Panc1 (cell line): ENCODE data around the gene IRX5. TPM values are rescaled to one million over a fixed set of nuclear protein-coding genes. Genes with fewer than 3 reads are reported as not detected.

ENCODE experiments used
- ATAC-seq: fragments of 200-7000 bp; cut with Tn5 transposase; 2 replicates; pipeline ENCODE4 v1.9.1; 2020; ENCODE audit warnings: mild to moderate bottlenecking, moderate library complexity
- BruUV-seq: library from RNA; stranded (reverse); fragments of 400-500 nt; replicated peaks from 2 replicates; lab custom pipeline; 2021; lab: Mats Ljungman, UMichigan
- CTCF ChIA-PET: fragments of 300-600 bp; sonication (Branson Sonifier 250); formaldehyde crosslinking; loops from one replicate; lab custom pipeline; 2022; ENCODE audit warnings: antibody characterized with exemption; lab: Charles Lee
- POLR2A ChIA-PET: fragments of 300-600 bp; sonication (Branson Sonifier 250); formaldehyde crosslinking; loops from one replicate; lab custom pipeline; 2022; ENCODE audit warnings: antibody characterized with exemption; lab: Charles Lee
- DNase-seq: peaks from one replicate; pipeline ENCODE4 v3.0.0-alpha.2; 2010; ENCODE audit warnings: low read depth, low spot score
- H3K27ac ChIP-seq: 2 replicates; pipeline ENCODE4 v1.5.1; 2011; ENCODE audit warnings: mild to moderate bottlenecking, low read length, inconsistent platforms
- H3K27me3 ChIP-seq: fragments of 200-500 bp; sonication (Bioruptor generic); 2 replicates; pipeline ENCODE4 v1.6.0; 2014; ENCODE audit warnings: low read length, inconsistent platforms; ENCODE audit not compliant: control insufficient read depth, insufficient read depth
- H3K36me3 ChIP-seq: fragments of 200-500 bp; sonication (Bioruptor generic); 2 replicates; pipeline ENCODE4 v1.5.1; 2014; ENCODE audit warnings: inconsistent platforms, mild to moderate bottlenecking, low read length, moderate library complexity; ENCODE audit not compliant: control insufficient read depth, insufficient read depth
- H3K4me1 ChIP-seq: 2 replicates; pipeline ENCODE4 v1.5.1; 2011; ENCODE audit warnings: inconsistent platforms, mild to moderate bottlenecking, low read length, moderate library complexity; ENCODE audit not compliant: control insufficient read depth, insufficient read depth
- H3K4me3 ChIP-seq, 2 experiments: 2 replicates each; pipeline ENCODE4 v1.5.1; 2011 to 2012; ENCODE audit warnings: low read depth in 2 of 2, low read length in 2 of 2, mild to moderate bottlenecking in 2 of 2, inconsistent platforms in 1 of 2, moderate library complexity in 1 of 2
- H3K9me3 ChIP-seq: fragments of 200-500 bp; sonication (Bioruptor generic); 2 replicates; pipeline ENCODE4 v1.5.1; 2014; ENCODE audit warnings: low read depth, mild to moderate bottlenecking, inconsistent platforms, low read length, moderate library complexity; ENCODE audit not compliant: control insufficient read depth, insufficient read depth
- CTCF ChIP-seq: fragments of 450-650 bp; IDR thresholded peaks from 2 replicates; pipeline ENCODE4 v1.5.1; 2017; ENCODE audit warnings: mild to moderate bottlenecking
- POLR2AphosphoS5 ChIP-seq: IDR thresholded peaks from 2 replicates; pipeline ENCODE4 v1.6.1; 2012; ENCODE audit warnings: mild to moderate bottlenecking, low read depth, low read length, moderate library complexity
- REST ChIP-seq, 2 experiments: IDR thresholded peaks; 2 replicates each; pipeline ENCODE4 v1.6.1; 2011 to 2012; ENCODE audit warnings: low read depth in 2 of 2, control low read depth in 1 of 2, low read length in 1 of 2, mild to moderate bottlenecking in 1 of 2, moderate library complexity in 1 of 2; ENCODE audit not compliant: insufficient read depth in 1 of 2
- SIN3A ChIP-seq: IDR thresholded peaks from 2 replicates; pipeline ENCODE4 v1.6.1; 2012; ENCODE audit warnings: low read depth, mild to moderate bottlenecking, low read length, moderate library complexity, borderline replicate concordance; ENCODE audit not compliant: insufficient read depth
- TCF7L2 ChIP-seq: IDR thresholded peaks from 2 replicates; pipeline ENCODE4 v1.6.1; 2011; ENCODE audit warnings: mild to moderate bottlenecking, low read depth, low read length, inconsistent platforms
- in situ Hi-C: cut with HindIII; loops from 2 replicates; pipeline ENCODE4 v1.10.0; 2016; ENCODE audit warnings: low sequenced_read_pairs, low pct_unique_long_range_greater_than_20kb
- intact Hi-C: fragments of 100-400 bp; cut with micrococcal nuclease; formaldehyde crosslinking; loops from one replicate; pipeline ENCODE4 v1.10.0; 2022; ENCODE audit not compliant: unreplicated experiment
- total RNA-seq: library from RNA; stranded (reverse); gene quantifications from one replicate; pipeline ENCODE4 v1.2.1, GENCODE V29; 2021; ENCODE audit not compliant: unreplicated experiment

Gene IRX5
- total RNA-seq, 1 experiment from 2014 or later, result 2.7 TPM

GRCh38 chr16:54903047-54903446, 27.6 kb upstream of the IRX5 start:
- ATAC-seq, result no peak
- Histone ChIP-seq H3K36me3 (no peaks in the 10 kb centered on the region), H3K9me3 (no peaks in the 10 kb centered on the region), H3K4me3 (no peak overlapping the region), H3K27ac (no peak overlapping the region), H3K27me3 (no peaks in the 10 kb centered on the region), H3K4me1 (no peaks in the 10 kb centered on the region)
- no peak for TF ChIP-seq REST (IDR thresholded peaks at IDR 0.05; ENCODE audit: insufficient read depth in 1 of 2, low read depth in 2 of 2, low read length in 1 of 2)
- no peak for TF ChIP-seq POLR2AphosphoS5
- TF ChIP-seq CTCF, result no peak
- TF ChIP-seq TCF7L2, result no peak
- no peak for TF ChIP-seq SIN3A
- ChIA-PET CTCF (no interaction called here), POLR2A (no interaction called here)
- no TSS peak for BruUV-seq
- intact Hi-C loops, result no loop called here
- in situ Hi-C loops, result no loop called here
- no peak for DNase-seq

- TF ChIP-seq REST (IDR thresholded peaks at IDR 0.05; ENCODE audit: insufficient read depth in 1 of 2, low read depth in 2 of 2, low read length in 1 of 2), result no peak
- no peak for TF ChIP-seq CTCF
- TF ChIP-seq TCF7L2, result no peak
- TF ChIP-seq SIN3A, result no peak
- no peak for TF ChIP-seq POLR2AphosphoS5
- DNase-seq, result no peak
- BruUV-seq, result no TSS peak
- Histone ChIP-seq H3K4me3 (no peak overlapping the region), H3K9me3 (no peaks in the 10 kb centered on the region), H3K36me3 (no peaks in the 10 kb centered on the region), H3K27ac (no peak overlapping the region), H3K4me1 (no peaks in the 10 kb centered on the region), H3K27me3 (no peaks in the 10 kb centered on the region)
- ChIA-PET CTCF (no interaction called here), POLR2A (no interaction called here)
- intact Hi-C loops, result no loop called here
- in situ Hi-C loops, result no loop called here
- no peak for ATAC-seq
Measured at GRCh38 chr16:54911079-54911478, 19.6 kb upstream of the IRX5 start.
